GM18867 (cell line): ENCODE measurements around the gene SFXN1.

Source experiments
- ATAC-seq: cut with Tn5 transposase; IDR thresholded peaks from one replicate; pipeline ENCODE4 v1.9.1; 2021; ENCODE audit warnings: mild to moderate bottlenecking, moderate library complexity; ENCODE audit not compliant: unreplicated experiment

The SFXN1 gene

GRCh38 chr5:175465282-175465681 is 13.1 kb upstream of the SFXN1 start:
- ATAC-seq = no peak

GRCh38 chr5:175466700-175467318 is 11.6 kb upstream of the SFXN1 start:
- no peak for ATAC-seq

- no peak for ATAC-seq
Observed at GRCh38 chr5:175467983-175468690, 10.2 kb upstream of the SFXN1 start.

- no peak for ATAC-seq
Observed at GRCh38 chr5:175468892-175469291, 9.5 kb upstream of the SFXN1 start.

- no peak for ATAC-seq
Observed at GRCh38 chr5:175469916-175470315, 8.4 kb upstream of the SFXN1 start.

GRCh38 chr5:175470781-175471180 is 7.6 kb upstream of the SFXN1 start:
- no peak for ATAC-seq

GRCh38 chr5:175471196-175471595 is 7.2 kb upstream of the SFXN1 start:
- ATAC-seq = no peak

GRCh38 chr5:175471628-175472027 is 6.7 kb upstream of the SFXN1 start:
- peak; percentile 59 for ATAC-seq

GRCh38 chr5:175472378-175472777 is 6.0 kb upstream of the SFXN1 start:
- ATAC-seq = no peak

- no peak for ATAC-seq
Observed at GRCh38 chr5:175475248-175475647, 3.1 kb upstream of the SFXN1 start.

GRCh38 chr5:175477440-175477839 is 920 bp upstream of the SFXN1 start:
- no peak for ATAC-seq

- ATAC-seq = no peak
Observed at GRCh38 chr5:175478008-175478383, 364 bp upstream of the SFXN1 start.

- ATAC-seq = peak; percentile 10
Observed at GRCh38 chr5:175479125-175479881, 943 bp downstream of the SFXN1 start.

GRCh38 chr5:175483337-175483736 is 5.0 kb downstream of the SFXN1 start:
- no peak for ATAC-seq

GRCh38 chr5:175484322-175484721 is 6.0 kb downstream of the SFXN1 start:
- ATAC-seq = no peak

- no peak for ATAC-seq
Observed at GRCh38 chr5:175484829-175485228, 6.5 kb downstream of the SFXN1 start.

- ATAC-seq = no peak
Observed at GRCh38 chr5:175485631-175486030, 7.3 kb downstream of the SFXN1 start.

GRCh38 chr5:175487514-175488222 is 9.3 kb downstream of the SFXN1 start:
- no peak for ATAC-seq

- ATAC-seq = no peak
Observed at GRCh38 chr5:175489693-175490443, 11.5 kb downstream of the SFXN1 start.

GRCh38 chr5:175491223-175491622 is 12.9 kb downstream of the SFXN1 start:
- no peak for ATAC-seq

GRCh38 chr5:175493260-175493659 is 14.9 kb downstream of the SFXN1 start:
- ATAC-seq = no peak
